HEK293T (cell line): ENCODE results near the gene CREG1.

Experiments
- BHLHE40 ChIP-seq: fragments of 450-650 bp; IDR thresholded peaks from 2 replicates; pipeline ENCODE4 v1.6.1; 2016; ENCODE audit warnings: mild to moderate bottlenecking, moderate library complexity, borderline replicate concordance
- CTBP1 ChIP-seq: fragments of 450-650 bp; IDR thresholded peaks from 2 replicates; pipeline ENCODE4 v1.6.1; 2016; ENCODE audit warnings: borderline replicate concordance
- FOXA1 ChIP-seq: fragments of 450-650 bp; IDR thresholded peaks from 2 replicates; pipeline ENCODE4 v1.6.1; 2016; ENCODE audit warnings: mild to moderate bottlenecking
- FOXM1 ChIP-seq: fragments of 450-650 bp; IDR thresholded peaks from 2 replicates; pipeline ENCODE4 v1.6.1; 2017; ENCODE audit warnings: mild to moderate bottlenecking, borderline replicate concordance
- LEF1 ChIP-seq: fragments of 450-650 bp; IDR thresholded peaks from 2 replicates; pipeline ENCODE4 v1.6.1; 2017; ENCODE audit warnings: mild to moderate bottlenecking, borderline replicate concordance
- NFRKB ChIP-seq: fragments of 450-650 bp; IDR thresholded peaks from 2 replicates; pipeline ENCODE4 v1.6.1; 2016; ENCODE audit warnings: mild to moderate bottlenecking, moderate library complexity
- SP1 ChIP-seq: fragments of 450-650 bp; IDR thresholded peaks from 2 replicates; pipeline ENCODE4 v1.6.1; 2017
- SUZ12 ChIP-seq: fragments of 450-650 bp; IDR thresholded peaks from 2 replicates; pipeline ENCODE4 v1.6.1; 2016; ENCODE audit warnings: mild to moderate bottlenecking

- TF ChIP-seq NFRKB (no peak), BHLHE40 (no peak), FOXM1 (no peak), FOXA1 (no peak), SUZ12 (no peak), SP1 (no peak), LEF1 (no peak), CTBP1 (no peak)
Measured at GRCh38 chr1:167579986-167580385, 26.4 kb upstream of the CREG1 start.
